ENCODE measurements around the gene EXOC1.
"Not testable (repeated sequence)": the region's sequence is repeated elsewhere in the genome, so short reads cannot be mapped to it uniquely, and the experiment has no call there.

Gene EXOC1

DNA sequence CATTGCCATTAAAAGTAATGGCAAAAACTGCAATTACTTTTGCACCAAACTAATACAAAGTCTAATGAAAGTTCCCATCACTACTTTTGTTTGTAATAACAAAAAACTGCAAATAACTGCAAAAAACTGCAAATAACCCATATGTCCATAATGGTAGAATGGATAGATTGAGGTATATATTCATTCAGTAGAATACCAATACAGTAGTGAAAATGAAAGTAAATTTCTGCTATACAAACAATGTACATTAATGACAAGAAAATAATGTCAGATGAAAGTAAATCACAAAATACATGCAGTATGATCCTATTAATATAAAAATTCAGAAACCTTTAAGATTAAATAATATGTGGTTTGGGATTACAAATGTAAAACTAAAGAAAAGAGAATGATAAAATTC is 54.0 kb downstream of the EXOC1 start:
- no peak for DNase-seq

DNA sequence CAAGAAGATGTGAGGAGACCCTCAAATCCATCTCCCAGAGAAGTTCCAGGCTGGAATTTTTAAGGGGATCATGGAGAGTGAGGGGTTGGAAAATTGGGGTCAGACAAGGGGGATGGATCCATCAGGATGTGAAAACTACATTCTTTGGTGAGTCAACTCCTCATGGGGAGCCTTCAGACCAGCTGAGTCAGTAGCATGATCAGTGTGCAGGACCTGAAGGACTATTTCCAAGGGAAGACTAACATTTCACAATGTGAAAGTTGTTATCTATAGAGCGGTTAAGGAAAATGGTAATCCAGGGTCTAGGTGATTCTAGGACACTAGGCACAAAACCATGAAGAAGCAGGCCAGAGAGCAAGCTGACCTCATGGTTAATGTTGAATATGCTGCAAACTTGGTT is 56.7 kb downstream of the EXOC1 start:
- no peak for DNase-seq

DNA sequence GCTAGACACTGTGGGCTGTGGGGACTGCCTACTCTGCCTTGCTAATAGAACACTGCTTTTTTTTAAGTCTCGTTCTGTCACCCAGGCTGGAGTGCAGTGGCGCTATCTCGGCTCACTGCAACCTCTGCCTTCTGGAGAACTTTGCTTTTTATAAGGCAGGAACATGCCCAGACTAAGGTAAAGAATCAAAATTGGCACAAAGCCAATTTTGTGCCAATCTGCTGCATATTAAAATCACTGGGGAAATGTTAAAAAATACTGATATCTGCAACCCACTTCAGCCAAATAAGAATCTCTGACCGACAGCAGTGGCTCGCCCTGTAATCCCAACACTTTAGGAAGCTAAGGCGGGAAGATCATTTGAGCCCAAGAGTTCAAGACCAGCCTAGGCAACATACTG is 58.8 kb downstream of the EXOC1 start:
- no peak for DNase-seq

DNA sequence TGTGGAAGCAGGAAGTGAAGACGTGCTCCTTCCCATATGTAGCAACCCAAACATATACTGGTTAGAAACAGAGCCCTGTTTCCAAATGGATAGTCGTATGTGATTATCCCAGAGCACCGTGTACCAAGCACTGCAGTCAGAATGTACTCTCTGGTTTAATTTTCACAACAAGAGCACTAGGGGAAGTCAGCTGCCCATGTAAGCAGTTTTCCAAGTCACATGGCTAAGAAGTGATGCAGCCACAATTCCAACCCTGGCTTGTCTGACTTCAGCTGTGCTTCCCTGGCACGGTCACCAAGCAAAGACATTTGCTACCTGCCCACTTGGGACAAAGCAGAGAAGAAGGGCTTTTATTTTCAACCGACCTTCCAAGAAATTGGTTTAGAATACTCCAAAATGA is 67.1 kb downstream of the EXOC1 start:
- no peak for DNase-seq

DNA sequence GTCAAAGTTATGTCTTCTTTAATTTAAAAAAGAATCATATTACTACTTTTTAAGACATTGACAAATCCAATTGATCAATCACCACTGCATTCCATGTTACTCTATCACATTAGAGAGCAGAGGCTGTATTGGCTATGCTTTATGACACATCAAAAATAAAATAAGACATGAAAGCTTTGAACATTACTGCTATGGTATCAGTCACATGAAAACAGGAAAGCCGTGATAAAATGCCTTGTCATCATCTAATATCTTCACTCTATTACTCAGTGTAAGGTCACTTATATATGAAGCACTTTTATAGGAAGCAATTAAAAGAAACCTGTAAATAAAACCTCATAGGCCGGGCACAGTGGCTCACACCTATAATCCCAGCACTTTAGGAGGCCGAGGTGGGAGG is 67.6 kb downstream of the EXOC1 start:
- no peak for DNase-seq

DNA sequence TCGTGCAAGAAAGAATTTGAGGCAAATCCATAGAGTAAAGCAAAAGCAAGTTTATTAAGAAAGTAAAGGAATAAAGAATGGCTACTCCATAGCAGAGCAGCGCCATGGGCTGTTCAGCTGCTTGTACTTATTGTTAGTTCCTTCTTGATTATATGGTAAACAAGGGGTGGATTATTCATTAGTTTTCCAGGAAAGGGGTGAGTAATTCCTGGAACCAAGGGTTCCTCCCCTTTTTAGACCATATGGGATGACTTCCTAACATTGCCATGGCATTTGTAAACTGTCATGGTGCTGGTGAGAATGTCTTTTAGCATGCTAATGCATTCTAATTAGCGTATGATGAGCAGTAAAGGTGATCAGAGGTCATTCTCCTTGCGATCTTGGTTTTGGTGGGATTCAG is 71.8 kb downstream of the EXOC1 start:
- no peak for DNase-seq

DNA sequence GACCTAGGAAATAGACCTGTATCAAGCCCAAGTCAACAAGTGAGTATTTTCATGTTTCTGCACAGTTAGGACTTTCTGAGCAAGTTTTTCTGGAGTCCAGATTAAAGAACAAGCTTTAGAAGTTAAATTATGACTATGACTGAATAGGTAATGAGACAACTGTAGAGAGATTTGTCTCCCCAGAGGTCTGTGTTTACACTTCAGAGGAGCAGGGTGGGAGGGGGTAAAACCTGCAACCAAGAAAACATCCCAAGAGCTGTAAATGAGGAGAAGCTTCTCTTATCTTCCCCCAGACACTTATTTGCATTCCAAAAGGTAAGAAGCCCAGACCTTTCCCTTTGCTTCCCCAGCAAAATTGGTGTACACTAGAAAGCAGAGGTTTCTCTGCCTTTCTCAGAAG is 73.2 kb downstream of the EXOC1 start:
- no peak for DNase-seq

DNA sequence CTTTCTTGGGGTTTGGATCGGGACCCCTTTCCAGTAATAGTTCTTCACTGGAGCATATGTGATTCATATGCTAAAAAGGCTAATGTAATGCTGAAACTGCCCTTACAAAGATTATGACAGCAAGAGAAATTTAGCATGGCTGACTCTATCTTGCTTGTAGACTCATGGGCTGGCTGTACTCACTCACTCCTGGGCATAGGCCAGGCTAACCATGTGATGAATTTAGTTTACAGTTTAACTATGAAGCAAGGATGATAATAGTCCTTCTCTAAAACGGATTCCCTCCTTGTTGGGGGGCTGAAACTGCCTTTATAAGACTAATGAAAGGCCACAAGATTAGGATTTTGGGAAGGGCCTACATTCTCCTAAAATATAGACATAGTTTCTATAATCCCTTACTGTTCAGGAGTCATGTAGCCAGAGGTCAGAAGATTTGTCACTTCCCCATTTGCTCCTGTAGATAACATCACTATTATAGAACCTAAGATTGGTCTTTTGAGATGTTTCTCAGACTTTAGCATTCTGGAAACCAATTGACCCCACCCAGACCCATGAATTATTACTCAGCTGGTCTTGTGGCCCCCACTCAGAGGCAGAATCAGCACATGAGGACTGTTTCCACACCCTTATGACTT is 74.5 kb downstream of the EXOC1 start:
- no peak for DNase-seq

DNA sequence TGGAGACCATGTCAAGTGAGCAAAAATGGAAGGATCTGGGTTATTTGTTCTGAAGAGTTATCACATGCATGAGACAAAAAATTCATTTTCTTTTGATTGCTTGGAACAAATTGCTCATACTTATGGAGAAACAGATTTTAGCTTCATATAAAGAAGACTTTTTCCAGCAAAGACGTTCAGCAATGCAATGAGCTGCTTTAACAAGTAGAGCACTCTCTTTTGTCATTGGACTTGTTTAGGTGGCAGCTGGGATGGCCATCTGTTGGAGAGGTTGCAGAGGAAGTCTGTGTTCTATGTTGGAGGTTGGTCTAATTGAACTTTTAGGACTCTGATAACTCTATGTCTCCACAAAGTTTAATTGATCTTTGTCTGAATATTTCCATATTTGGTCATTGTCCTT is 75.4 kb downstream of the EXOC1 start:
- DNase-seq = no peak

DNA sequence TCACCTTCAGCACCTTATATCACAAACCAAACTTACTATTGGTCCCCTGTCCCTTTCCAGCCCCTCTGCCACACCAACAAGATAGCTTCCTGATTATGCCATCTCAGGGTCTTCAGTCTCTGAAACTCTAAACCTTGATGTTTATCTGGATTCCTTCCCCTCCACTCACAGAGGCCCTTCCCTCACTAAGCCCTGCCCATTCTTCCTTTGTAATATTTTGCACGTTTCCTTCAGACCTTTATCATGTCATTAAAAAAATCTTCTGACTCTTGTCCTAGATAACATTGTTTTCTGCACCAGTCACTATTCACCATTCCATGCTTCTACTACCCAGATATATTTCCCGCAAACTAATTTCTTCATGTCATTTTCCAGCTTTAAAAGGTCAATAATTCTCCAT is 77.6 kb downstream of the EXOC1 start:
- DNase-seq = no peak

DNA sequence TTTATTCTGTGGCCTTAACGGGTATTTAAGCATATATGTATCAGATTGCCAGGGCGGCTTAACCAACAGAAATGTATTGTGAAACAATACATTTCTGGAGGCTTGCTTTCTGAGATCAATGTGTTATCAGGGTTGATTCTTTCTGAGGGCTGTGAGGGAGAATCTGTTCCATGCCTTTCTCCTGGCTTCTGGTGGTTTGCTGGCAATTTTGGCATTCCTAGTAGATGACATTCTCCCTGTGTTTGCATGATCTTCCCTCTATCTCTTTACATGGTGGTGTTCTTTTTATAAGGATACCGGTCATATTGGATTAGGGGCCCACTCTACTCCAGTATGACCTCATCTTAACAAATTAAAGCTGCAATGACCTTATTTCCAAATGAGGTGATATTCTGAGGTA is 78.4 kb downstream of the EXOC1 start:
- DNase-seq = no peak

DNA sequence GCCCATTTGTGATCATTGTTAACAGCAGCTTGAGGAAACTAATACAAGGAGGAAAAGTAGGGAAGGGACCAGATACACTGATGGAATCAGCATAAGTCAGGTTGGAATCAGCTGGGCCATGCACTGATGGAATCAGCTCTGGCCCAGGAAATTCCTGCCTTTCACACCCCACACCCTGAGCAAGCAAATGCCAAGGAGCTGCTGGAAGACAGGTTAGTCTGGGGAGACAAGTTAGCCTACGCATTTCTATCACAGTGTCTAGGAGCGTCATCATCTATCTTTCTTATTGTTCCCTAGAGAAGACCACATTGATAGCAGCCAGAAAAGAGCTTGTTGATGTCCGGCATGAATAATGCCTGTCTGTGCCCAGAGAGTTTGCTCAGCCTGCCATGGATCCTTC is 79.1 kb downstream of the EXOC1 start:
- no peak for DNase-seq

DNA sequence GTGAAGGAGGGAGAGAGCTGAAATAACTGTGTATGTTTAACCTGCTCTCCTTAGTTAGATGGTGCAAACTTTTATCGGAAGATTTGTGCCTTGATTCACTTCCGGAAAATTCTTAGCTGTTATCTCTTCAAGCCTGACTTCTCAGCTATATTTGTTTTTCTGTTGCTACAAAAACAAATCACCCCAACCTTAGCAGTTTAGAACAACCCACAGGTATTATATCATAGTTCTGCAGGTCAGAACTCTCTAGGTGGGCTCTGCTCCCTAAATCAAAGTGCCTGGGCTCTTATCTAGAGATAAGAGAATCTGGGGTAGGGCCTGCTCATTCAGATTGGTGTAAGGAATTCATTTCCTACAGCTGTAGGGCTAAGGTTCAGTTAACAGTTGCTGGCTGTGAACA is 80.2 kb downstream of the EXOC1 start:
- DNase-seq = no peak

DNA sequence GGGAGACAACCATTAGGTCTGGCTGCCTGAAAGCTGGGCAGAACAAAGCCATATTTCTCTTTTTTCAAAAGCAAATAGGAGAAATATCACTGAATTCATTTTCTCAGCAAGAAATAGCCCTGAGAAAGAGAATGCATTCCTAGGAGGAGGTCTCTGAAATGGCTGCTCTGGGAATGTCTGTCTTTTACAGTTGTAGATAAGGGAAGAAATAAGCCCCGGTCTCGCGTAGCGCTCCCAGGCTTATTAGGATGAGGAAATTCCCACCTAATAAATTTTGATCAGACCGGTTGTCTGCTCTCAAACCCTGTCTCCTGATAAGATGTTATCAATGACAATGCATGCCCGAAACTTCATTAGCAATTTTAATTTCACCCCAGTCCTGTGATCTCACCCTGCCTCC is 82.5 kb downstream of the EXOC1 start:
- DNase-seq = not testable (repeated sequence)

DNA sequence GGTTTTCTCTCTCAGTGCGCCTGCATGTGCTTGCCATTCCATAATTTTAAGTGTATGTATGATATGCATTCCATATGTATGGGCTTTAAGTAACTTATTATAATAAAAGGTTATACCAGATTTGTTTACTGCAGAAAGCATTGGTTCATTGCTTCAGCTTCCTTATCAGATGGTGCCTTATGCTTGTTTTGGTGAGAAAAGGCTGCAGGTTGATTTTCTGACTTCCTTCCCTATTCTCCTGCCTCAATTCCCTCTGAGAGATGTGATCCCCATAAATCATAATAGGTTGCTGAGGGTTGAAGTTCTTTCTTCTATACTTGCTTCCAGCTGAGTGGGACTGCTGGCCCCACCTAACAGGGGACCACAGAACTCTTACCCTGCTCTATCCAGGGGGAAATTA is 85.0 kb downstream of the EXOC1 start:
- no peak for DNase-seq

DNA sequence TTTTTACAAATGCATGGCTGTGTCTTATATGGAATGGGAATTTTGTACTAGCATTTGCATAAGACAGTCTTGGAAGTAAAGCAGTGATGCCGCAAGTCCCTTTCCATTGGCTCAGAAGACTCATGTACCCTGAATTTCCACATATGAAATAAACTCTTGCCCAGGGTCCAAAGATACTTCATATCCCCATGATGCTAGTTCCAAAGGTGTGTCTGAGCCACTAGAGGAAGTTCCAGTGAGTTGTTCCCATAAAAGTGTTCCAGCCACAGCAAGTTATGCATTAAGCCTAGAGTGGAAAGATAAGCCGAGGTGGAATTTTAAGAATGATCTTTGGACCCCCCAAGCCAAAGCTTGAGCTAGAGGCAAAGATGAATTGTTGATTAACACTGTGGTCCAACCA is 86.0 kb downstream of the EXOC1 start:
- no peak for DNase-seq

DNA sequence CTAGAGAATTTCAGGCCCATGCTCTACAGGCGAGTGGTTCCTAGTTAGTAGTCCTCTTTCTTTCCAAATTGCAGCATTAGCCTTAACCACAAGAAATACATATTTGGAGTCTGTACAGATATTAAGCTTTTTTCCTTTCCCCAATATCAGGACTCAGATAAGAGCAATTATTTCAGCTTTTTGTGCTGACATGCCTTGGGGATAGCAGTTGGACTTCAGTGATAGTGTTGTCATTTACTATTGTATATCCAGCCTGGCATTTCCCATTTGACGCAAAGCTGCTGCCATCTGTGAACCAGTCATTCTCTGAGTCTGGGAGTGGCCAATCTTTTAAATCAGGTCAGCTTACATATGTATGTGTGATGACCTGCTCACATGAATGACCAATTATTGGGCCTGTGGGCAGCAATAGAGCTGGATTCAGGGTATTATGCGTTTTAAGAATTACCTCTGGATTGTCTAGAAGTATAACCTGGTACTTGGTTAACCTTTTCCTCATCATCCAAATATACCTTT is 88.5 kb downstream of the EXOC1 start:
- DNase-seq = no peak

DNA sequence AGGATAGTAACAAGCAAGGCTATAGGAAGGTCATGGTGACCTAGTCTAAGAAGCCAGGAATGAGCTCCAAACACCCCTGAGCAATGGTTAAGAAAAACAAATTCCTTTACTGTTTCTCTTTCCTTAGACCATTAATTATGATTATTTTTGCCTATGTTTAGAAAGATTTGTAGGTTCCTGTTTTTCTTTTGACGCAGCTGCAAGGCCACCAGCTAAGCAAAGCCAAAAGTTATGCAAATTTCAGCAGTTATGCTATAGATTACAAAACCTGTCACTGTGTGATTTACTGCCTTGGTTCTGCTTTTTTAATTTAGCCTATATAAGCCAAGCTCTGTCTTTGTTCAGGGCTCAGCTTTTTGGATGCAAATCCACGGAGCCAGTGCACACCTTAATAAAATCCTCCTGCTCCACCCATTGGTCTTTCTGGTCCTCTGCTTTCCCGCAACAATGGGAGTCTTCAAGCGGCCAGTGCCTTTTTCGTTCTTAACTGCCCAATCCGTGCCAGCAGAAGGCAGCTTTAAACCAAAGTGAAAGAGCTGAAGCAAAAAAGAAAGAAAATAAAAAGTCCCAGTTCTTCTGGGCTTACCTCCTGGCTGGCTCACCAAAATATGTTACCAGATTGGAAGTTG is 93.9 kb downstream of the EXOC1 start:
- DNase-seq = peak; percentile 77

DNA sequence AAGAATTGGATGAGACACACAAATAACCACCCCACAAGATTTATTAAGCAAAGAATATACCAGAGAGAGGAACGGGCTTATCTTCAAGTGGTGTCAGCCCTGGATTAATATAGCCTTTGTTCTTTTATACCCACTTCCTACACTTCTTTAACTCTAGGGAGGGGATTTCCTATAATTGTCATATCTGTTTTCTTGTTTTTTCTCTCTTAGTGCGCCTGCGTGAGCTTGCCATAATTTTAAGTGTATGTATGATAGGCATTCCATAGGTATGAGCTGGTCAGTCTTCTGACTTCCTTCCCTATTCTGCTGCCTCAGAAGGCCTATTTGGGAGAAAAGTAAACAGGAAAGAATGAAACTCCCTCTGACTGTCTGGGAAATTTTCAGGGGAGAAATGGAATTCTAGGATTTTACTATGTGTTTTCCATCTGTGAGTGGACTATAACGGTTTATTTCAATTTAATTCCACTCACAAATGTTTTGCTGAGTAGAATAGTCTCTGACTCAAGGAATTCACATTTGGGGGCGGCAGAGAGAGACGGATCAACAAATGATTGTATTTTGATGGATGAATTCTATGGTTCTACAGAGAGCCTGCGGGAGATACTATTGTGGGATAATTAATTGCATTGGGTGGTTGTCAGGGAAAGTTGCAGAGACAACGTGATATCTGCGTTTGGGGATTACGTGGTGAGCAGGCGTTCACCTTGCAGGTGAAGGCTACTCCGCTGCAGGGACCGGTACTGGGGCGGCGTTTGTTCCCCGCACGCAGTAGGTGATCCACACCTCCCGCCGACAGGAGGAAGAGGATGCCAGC is 94.7 kb downstream of the EXOC1 start:
- DNase-seq = no peak

DNA sequence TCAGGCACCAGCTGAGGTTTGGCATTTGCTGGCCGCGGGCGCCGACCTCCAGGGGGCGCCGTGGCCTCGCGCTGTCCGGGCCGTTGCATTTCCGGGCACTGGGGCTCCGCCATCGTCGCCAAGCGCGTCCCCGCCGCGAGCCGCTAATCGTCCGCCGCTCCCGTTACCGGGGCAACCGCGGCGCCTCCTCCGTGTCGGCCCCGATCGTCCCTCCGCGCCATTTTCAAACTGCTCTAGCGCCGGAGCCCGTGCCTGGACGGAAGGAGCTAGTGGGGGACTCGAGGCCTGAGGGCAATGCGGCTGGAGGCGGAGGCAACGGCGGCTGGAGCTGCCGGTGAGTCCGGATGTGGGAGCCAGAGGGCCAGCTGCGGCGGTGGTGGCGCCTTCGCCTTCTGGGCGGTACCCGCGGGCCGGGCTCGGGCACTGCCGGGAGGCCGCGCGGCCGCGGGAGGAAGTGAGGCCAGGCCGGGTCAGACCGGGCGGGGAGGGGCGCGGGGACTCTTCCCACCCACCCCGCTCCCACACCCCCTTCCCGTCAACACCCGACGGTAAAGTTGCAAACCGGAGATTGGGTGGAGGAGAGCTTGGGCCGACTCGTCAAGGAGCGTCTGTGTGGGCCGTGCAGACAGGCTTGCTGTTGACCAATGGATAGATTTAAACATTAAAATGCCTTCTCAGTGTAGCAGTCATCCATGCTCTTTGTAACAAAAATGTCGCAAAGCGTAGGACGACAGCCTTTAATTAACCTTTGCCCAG is 95.5 kb downstream of the EXOC1 start, which contains the start of gene CEP135:
CEP135 (plus strand) TSS at position 220 of the 756 bp plus-strand sequence. CDS start 3,186 bp downstream, outside the sequence.
- peak; percentile 87 for DNase-seq

DNA sequence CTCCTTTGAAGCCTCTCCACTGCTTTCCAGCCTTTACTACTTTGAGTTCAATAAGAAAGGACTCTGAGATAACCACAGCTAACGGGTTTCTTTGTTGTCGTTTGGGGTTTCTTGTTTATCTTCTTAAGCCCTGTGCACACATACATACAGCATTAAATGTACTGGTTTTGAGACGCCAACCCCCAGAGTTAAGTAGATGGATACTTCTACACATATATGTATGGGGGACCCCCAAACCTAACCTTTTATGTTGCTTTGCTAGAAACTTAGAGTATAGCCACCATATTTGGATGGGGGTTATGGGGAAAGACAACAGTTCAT is 96.0 kb downstream of the EXOC1 start:
- no peak for DNase-seq

DNA sequence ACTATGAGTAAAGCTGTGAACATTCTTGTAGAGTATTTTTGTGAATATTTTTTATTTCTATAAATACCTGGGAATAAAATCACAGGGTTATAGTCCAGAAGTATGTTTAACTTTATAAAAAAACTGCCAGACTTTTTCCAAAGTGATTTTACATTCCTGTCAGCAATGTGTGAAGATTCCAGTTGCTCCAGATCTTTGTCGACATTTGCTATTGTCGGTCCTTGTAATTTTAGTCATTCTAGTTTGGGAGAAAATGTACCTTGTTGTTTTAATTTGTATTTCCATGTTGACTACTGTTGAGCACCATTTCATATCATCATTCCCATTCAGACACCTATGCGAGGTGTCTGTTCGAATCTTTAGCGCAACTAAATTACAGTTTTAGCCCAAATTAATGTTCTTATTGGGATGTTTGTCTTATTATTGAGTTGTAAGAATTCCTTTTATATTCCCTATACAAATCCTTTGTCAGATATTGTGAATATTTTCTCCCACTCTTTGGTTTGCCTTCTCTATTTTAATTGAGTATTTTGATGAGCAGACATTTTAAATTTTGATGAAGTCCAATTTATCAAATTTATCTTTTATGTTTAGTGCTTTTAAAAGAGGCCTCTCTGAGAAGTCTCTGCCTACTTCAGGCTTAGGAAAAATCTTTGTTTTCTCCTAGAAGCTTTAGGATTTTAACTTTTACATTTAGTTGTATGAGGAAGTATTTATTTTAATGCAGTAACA is 97.9 kb downstream of the EXOC1 start:
- no peak for DNase-seq
